SJCRH30 (cell line): ENCODE measurements around the gene SSTR3. TPM values are rescaled to one million over a fixed set of nuclear protein-coding genes. Genes with fewer than 3 reads are reported as not detected.
"Not testable (repeated sequence)": the region's sequence is repeated elsewhere in the genome, so short reads cannot be mapped to it uniquely, and the experiment has no call there.

Experiments used
- DNase-seq, 2 experiments: peaks; one replicate each; pipeline ENCODE4 v3.0.0-alpha.2; 2015 to 2020
- H3K27ac ChIP-seq: fragments of 250-450 bp; sonication (Bioruptor Pico); 2 replicates; pipeline ENCODE4 v1.5.1; 2020; ENCODE audit warnings: mild to moderate bottlenecking, moderate library complexity
- H3K27me3 ChIP-seq: fragments of 250-450 bp; sonication (Bioruptor Pico); 2 replicates; pipeline ENCODE4 v1.5.1; 2020; ENCODE audit warnings: mild to moderate bottlenecking, moderate library complexity
- H3K36me3 ChIP-seq: fragments of 250-450 bp; sonication (Bioruptor Pico); 2 replicates; pipeline ENCODE4 v1.5.1; 2020; ENCODE audit warnings: mild to moderate bottlenecking, moderate library complexity
- H3K4me1 ChIP-seq: fragments of 250-450 bp; sonication (Bioruptor Pico); 2 replicates; pipeline ENCODE4 v1.5.1; 2020; ENCODE audit warnings: mild to moderate bottlenecking, moderate library complexity
- H3K4me3 ChIP-seq: fragments of 250-450 bp; sonication (Bioruptor Pico); 2 replicates; pipeline ENCODE4 v1.5.1; 2020; ENCODE audit warnings: mild to moderate bottlenecking, moderate library complexity
- H3K9me3 ChIP-seq: fragments of 250-450 bp; sonication (Bioruptor Pico); replicated peaks from 2 replicates; pipeline ENCODE4 v1.5.1; 2020; ENCODE audit warnings: mild to moderate bottlenecking, moderate library complexity
- total RNA-seq: library from RNA; depleted of rRNA; stranded (reverse); fragments of >200 nt; shearing (Covaris generic); gene quantifications from 2 replicates; pipeline ENCODE4 v1.2.3, GENCODE V29; 2014

The SSTR3 gene
- total RNA-seq, 1 experiment from 2014 or later, result not detected

- 0 out of 2 replicates have a peak, but pooled peaks cover 6% of the 10 kb centered on the region for H3K27me3 ChIP-seq
- H3K27ac ChIP-seq, result no peak overlapping the region
- H3K4me1 ChIP-seq, result no peaks in the 10 kb centered on the region
- no peaks in the 10 kb centered on the region for H3K9me3 ChIP-seq
- H3K4me3 ChIP-seq, result no peak overlapping the region
- DNase-seq, result no peak
- H3K36me3 ChIP-seq, result no peaks in the 10 kb centered on the region
Measured at GRCh38 chr22:37202716-37203115, 9.6 kb downstream of the SSTR3 start.

- Histone ChIP-seq H3K4me1 (no peaks in the 10 kb centered on the region), H3K27ac (no peak overlapping the region), H3K4me3 (no peak overlapping the region), H3K9me3 (no peaks in the 10 kb centered on the region), H3K36me3 (no peaks in the 10 kb centered on the region), H3K27me3 (0 out of 2 replicates have a peak, but pooled peaks cover 6% of the 10 kb centered on the region)
- no peak for DNase-seq
Measured at GRCh38 chr22:37202001-37202555, 10.2 kb downstream of the SSTR3 start.

DNA sequence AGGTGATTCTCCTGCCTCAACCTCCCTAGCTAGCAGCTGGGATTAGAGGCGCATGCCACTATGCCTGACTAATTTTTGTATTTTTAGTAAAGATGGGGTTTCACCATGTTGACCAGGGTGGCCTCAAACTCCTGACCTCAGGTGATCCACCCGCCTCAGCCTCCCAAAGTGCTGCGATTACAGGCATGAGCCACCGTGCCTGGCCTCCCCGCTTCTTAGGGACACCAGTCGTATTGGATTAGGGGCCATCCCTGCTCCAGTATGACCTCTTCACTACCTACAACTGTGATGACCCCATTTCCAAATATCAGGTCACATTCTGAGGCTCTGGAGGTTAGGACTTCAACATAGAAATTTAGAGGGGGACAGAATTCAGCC is 10.8 kb downstream of the SSTR3 start:
- H3K4me3 ChIP-seq, H3K9me3 ChIP-seq, DNase-seq, H3K4me1 ChIP-seq, H3K27me3 ChIP-seq, H3K36me3 ChIP-seq, H3K27ac ChIP-seq: not testable (repeated sequence)

DNA sequence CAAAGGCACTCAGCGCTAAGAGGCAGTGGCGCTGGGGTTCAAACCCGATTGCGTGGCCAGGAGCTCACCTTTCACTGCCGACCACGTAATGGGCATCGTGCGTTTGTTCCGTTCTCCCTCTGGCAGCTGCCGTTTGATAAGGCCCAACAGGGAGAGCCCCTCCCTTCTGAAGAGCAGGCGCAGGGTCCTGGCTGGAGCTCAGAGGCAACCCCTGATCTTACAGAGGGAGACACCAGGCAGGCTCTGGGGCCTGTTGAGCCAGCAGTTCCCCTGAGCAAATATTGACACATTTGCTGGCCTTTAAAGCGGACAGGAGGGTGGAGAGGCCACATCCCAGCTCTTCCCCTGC is 12.5 kb downstream of the SSTR3 start:
- Histone ChIP-seq H3K4me3 (peak overlapping the region; percentile 47; the same call in 1 of the 2 replicates), H3K27ac (no peak overlapping the region), H3K27me3 (0 out of 2 replicates have a peak, but pooled peaks cover 6% of the 10 kb centered on the region), H3K36me3 (no peaks in the 10 kb centered on the region), H3K9me3 (no peaks in the 10 kb centered on the region), H3K4me1 (no peaks in the 10 kb centered on the region)
- DNase-seq, result no peak

- H3K27ac ChIP-seq, result no peak overlapping the region
- H3K36me3 ChIP-seq, result no peaks in the 10 kb centered on the region
- no peaks in the 10 kb centered on the region for H3K9me3 ChIP-seq
- H3K27me3 ChIP-seq, result 0 out of 2 replicates have a peak, but pooled peaks cover 6% of the 10 kb centered on the region
- peak overlapping the region; percentile 47 for H3K4me3 ChIP-seq
- no peaks in the 10 kb centered on the region for H3K4me1 ChIP-seq
- peak; percentile 89 to 91 for DNase-seq
Measured at GRCh38 chr22:37199103-37199759, 13.0 kb downstream of the SSTR3 start.

GRCh38 chr22:37198258-37199102 is 13.8 kb downstream of the SSTR3 start:
- Histone ChIP-seq H3K27me3 (0 out of 2 replicates have a peak, but pooled peaks cover 6% of the 10 kb centered on the region), H3K9me3 (no peaks in the 10 kb centered on the region), H3K27ac (no peak overlapping the region), H3K4me3 (peak overlapping the region; percentile 47), H3K4me1 (no peaks in the 10 kb centered on the region), H3K36me3 (no peaks in the 10 kb centered on the region)
- DNase-seq, result no peak

DNA sequence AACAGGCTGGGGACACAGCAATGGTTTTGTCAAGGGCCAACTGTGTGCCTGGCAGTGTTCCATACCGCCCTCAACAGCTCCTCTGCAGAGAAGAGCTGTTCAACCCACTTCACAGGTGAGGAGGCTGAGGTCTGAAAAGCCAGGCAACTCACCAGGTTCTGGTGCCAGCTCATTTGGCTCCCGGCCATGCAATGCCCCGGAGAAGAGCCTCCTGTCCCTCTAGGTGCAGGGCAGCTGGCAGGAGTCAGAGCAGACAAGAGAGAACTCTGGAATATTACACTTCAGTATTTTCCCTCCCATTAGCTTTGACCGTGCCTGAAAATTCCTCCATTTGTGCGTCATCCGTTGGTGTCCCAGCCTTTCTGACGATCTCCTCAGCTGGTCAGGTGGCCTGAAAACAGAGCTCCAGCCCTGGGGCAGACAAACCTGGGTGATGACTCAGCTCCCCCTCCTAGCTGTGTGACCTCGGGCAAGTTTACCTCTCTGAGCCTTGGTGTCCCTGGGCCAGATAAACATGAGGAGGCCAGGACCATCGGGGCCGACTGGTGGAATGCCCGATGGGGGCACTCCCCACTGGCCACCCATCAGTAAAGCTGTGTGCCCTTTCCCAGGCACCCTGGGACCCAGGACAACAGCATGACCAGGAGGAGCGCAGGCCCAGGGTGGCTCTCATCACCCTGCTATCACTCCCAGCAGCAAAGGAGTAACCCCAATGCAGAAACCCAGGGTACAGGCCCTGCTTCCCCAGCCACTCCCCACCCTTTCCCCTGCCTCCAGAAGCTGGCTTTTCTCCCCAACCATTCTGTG is 14.6 kb downstream of the SSTR3 start:
- Histone ChIP-seq H3K27me3 (0 out of 2 replicates have a peak, but pooled peaks cover under 1% of the 10 kb centered on the region), H3K4me1 (no peaks in the 10 kb centered on the region), H3K4me3 (no peak overlapping the region), H3K27ac (no peak overlapping the region), H3K36me3 (no peaks in the 10 kb centered on the region), H3K9me3 (no peaks in the 10 kb centered on the region)
- DNase-seq, result no peak

GRCh38 chr22:37196539-37197450 is 15.5 kb downstream of the SSTR3 start:
- Histone ChIP-seq H3K36me3 (no peaks in the 10 kb centered on the region), H3K27me3 (no peaks in the 10 kb centered on the region), H3K9me3 (no peaks in the 10 kb centered on the region), H3K27ac (no peak overlapping the region), H3K4me1 (no peaks in the 10 kb centered on the region), H3K4me3 (no peak overlapping the region)
- DNase-seq, result no peak

DNA sequence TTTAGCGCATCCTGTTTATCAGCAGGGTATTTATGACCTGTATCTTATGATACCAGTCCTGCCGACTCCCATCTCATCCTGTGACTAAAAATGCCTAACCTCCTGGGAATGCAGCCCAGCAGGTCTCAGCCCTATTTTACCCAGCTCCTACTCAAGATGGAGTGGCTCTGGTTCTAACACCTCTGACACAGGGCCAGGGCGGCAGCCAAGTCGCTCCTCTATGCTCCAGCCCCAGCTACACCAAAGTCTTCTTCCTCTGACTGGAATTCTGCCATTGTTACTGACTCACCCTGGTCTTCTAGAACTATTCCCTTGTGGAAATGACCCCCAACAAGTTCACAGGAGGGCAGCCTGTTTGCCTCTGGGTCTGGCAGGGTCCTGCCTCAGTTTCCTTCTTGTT is 16.4 kb downstream of the SSTR3 start:
- no peak overlapping the region for H3K4me3 ChIP-seq
- no peaks in the 10 kb centered on the region for H3K9me3 ChIP-seq
- H3K4me1 ChIP-seq, result no peaks in the 10 kb centered on the region
- no peak overlapping the region for H3K27ac ChIP-seq
- no peaks in the 10 kb centered on the region for H3K36me3 ChIP-seq
- DNase-seq, result no peak
- H3K27me3 ChIP-seq, result no peaks in the 10 kb centered on the region

DNA sequence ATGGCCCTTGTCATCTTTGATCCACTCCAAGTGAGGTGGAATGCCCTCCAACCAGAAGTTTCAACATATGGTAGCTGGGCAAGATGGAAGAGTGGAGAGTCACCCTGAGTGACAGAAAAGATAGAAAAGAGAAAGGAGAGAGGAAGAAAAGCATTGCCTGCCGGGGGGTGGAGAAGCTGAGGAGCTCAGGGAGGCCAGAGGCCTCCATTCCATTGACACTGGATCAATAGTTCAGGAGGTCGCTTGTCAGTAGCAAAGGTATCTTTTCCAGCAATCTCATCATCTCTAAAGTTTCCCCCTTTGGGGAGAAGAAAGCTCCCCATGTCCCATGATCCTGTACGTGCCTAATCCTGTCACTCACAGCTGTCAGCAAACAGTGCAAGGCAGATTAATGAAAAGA is 17.5 kb downstream of the SSTR3 start:
- Histone ChIP-seq H3K4me3 (no peak overlapping the region), H3K4me1 (no peaks in the 10 kb centered on the region), H3K36me3 (no peaks in the 10 kb centered on the region), H3K9me3 (no peaks in the 10 kb centered on the region), H3K27ac (no peak overlapping the region), H3K27me3 (no peaks in the 10 kb centered on the region)
- no peak for DNase-seq

DNA sequence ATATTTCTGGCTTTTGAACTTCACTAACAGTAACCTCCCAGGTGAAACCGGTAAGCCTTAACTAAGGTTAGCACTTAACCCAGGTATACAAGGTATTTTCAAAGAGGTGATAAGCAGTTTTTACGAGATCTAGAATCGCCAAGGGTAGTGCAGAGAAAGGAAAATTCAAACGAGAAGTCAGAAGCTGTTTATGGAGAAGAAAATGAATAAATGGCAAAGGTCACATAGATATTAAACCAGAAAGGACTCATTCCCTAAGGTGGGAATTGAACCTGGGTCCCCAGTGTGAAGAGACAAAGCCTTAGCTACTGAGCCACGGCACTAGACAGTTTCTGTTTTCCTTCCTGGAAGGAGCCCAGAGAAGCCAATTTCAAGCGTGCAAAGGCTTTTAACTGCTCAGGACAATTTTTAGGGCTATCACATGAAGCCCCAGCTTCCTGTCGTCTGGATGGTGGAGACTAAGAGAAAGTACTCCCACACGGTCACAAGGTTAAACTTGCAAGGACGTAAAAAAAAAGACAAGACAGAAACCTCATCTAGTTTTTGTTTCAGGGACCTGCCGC is 18.6 kb downstream of the SSTR3 start:
- Histone ChIP-seq H3K9me3 (no peaks in the 10 kb centered on the region), H3K4me3 (no peak overlapping the region), H3K36me3 (no peaks in the 10 kb centered on the region), H3K27me3 (no peaks in the 10 kb centered on the region), H3K27ac (no peak overlapping the region), H3K4me1 (no peaks in the 10 kb centered on the region)
- no peak for DNase-seq

DNA sequence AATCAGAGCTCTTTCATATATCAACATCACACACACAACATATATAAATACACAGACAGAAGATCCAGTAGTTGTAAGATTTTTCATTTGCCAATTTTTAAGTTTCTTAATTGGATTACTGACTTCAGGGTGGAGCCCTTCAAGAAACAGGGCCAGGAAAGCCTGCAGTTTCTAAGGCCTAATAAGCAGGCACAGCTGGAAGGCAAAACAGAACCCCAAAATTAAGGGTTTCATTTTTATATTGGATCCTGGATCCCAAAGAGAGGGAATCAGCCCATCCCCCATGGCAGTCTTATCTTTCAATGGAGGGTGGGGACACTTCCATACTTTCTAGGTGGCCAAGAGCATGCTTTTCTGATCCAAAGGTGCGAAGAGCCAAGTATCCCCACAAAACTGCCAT is 19.5 kb downstream of the SSTR3 start:
- H3K36me3 ChIP-seq, result no peaks in the 10 kb centered on the region
- DNase-seq, result no peak
- no peaks in the 10 kb centered on the region for H3K4me1 ChIP-seq
- no peaks in the 10 kb centered on the region for H3K27me3 ChIP-seq
- no peak overlapping the region for H3K27ac ChIP-seq
- no peaks in the 10 kb centered on the region for H3K9me3 ChIP-seq
- no peak overlapping the region for H3K4me3 ChIP-seq

DNA sequence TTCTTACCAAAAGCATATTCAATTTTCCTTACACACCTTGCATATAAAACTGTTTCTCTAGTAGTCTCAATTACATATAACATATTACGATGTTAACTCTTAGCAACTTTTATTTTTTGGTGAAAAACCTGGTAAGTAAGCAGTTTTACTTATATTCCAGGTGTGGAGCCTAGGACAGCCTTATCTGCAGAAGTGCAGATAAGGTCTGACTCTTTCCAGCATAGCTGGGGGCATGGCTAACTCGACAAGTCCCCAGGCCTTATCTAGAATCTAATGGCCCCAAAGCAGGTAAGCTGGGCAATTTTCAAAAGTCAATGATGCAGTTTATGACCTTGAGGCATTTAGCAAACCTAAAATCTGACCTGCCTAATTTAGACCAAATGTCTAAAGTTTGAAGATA is 20.1 kb downstream of the SSTR3 start:
- Histone ChIP-seq H3K9me3 (no peaks in the 10 kb centered on the region), H3K4me3 (no peak overlapping the region), H3K27ac (no peak overlapping the region), H3K4me1 (no peaks in the 10 kb centered on the region), H3K36me3 (no peaks in the 10 kb centered on the region), H3K27me3 (no peaks in the 10 kb centered on the region)
- DNase-seq, result no peak
